GM23248 (cell line): ENCODE measurements around the gene RORB. TPM values are rescaled to one million over a fixed set of nuclear protein-coding genes. Genes with fewer than 3 reads are reported as not detected.

ENCODE experiments used
- DNase-seq: peaks from one replicate; pipeline ENCODE4 v3.0.0-alpha.2; 2015
- H2AFZ ChIP-seq: fragments of 200-600 bp; sonication (generic); 2 replicates; pipeline ENCODE4 v1.6.1; 2016; ENCODE audit warnings: antibody characterized with exemption
- H3F3A ChIP-seq: fragments of 200-600 bp; sonication (generic); 2 replicates; pipeline ENCODE4 v1.6.1; 2016; ENCODE audit warnings: mild to moderate bottlenecking, antibody characterized with exemption, mixed run types; ENCODE audit not compliant: insufficient read depth
- H3K27ac ChIP-seq: fragments of 200-600 bp; sonication (generic); 2 replicates; pipeline ENCODE4 v1.5.1; 2016; ENCODE audit warnings: mild to moderate bottlenecking
- H3K27me3 ChIP-seq: fragments of 200-600 bp; sonication (generic); replicated peaks from 2 replicates; pipeline ENCODE4 v1.6.1; 2016; ENCODE audit warnings: mild to moderate bottlenecking; ENCODE audit not compliant: insufficient read depth
- H3K36me3 ChIP-seq: fragments of 200-600 bp; sonication (generic); 2 replicates; pipeline ENCODE4 v1.6.1; 2016; ENCODE audit warnings: low read depth, mild to moderate bottlenecking
- H3K4me1 ChIP-seq: fragments of 200-600 bp; sonication (generic); 2 replicates; pipeline ENCODE4 v1.6.1; 2016; ENCODE audit warnings: mild to moderate bottlenecking; ENCODE audit not compliant: insufficient read depth
- H3K4me2 ChIP-seq: fragments of 200-600 bp; sonication (generic); one replicate; pipeline ENCODE4 v1.6.1; 2016; ENCODE audit warnings: mild to moderate bottlenecking; ENCODE audit not compliant: unreplicated experiment
- H3K4me3 ChIP-seq: fragments of 200-600 bp; sonication (generic); 2 replicates; pipeline ENCODE4 v1.5.1; 2016; ENCODE audit warnings: mild to moderate bottlenecking
- H3K79me2 ChIP-seq: fragments of 200-600 bp; sonication (generic); 2 replicates; pipeline ENCODE4 v1.6.1; 2016; ENCODE audit warnings: mild to moderate bottlenecking; ENCODE audit not compliant: insufficient read depth
- H3K9ac ChIP-seq: fragments of 200-600 bp; sonication (generic); 2 replicates; pipeline ENCODE4 v1.6.1; 2016; ENCODE audit warnings: mild to moderate bottlenecking
- H3K9me2 ChIP-seq: fragments of 200-600 bp; sonication (generic); 2 replicates; pipeline ENCODE4 v1.6.1; 2016; ENCODE audit warnings: mixed run types, mild to moderate bottlenecking, moderate library complexity; ENCODE audit not compliant: insufficient read depth
- H3K9me3 ChIP-seq: fragments of 200-600 bp; sonication (generic); one replicate; pipeline ENCODE4 v1.6.1; 2017; ENCODE audit warnings: low read depth
- H4K20me1 ChIP-seq: fragments of 200-600 bp; sonication (generic); 2 replicates; pipeline ENCODE4 v1.6.0; 2016; ENCODE audit not compliant: insufficient read depth
- EZH2 ChIP-seq: fragments of 200-600 bp; sonication (generic); IDR thresholded peaks from 2 replicates; pipeline ENCODE4 v1.6.1; 2018; ENCODE audit warnings: antibody characterized with exemption, mild to moderate bottlenecking; ENCODE audit not compliant: insufficient read depth, poor library complexity, severe bottlenecking
- EZH2phosphoT487 ChIP-seq: fragments of 200-600 bp; sonication (generic); IDR thresholded peaks from 2 replicates; pipeline ENCODE4 v1.6.1; 2018; ENCODE audit warnings: antibody characterized with exemption, moderate library complexity, mild to moderate bottlenecking, low read depth; ENCODE audit not compliant: insufficient read depth
- WGBS, 2 experiments: methylation state at CpG; one replicate each; pipeline ENCODE4 v1.1.6; 2015 to 2017; ENCODE audit warnings: low lambda C conversion rate in 2 of 2, low coverage in 1 of 2; ENCODE audit errors: missing lambda C conversion rate in 2 of 2; 5-methylcytosine and 5-hydroxymethylcytosine counted together
- in situ Hi-C: fragments of 300-500 bp; cut with MboI; formaldehyde crosslinking; loops from 2 replicates; pipeline ENCODE4 v1.15.0; 2020
- polyA plus RNA-seq: library from polyadenylated mRNA; unstranded; fragments of >200 nt; fragmentation: Nextera tagmentation; extraction: Ambion mirVana; gene quantifications from 2 replicates; pipeline ENCODE4 v1.2.1, GENCODE V29; 2016
- total RNA-seq: library from RNA; depleted of rRNA; stranded (reverse); fragments of >200 nt; shearing (Covaris generic); gene quantifications from 2 replicates; pipeline ENCODE4 v1.2.3, GENCODE V29; 2014

The RORB gene
- total and polyA plus RNA-seq, 2 experiments from 2014 or later, result not detected

DNA sequence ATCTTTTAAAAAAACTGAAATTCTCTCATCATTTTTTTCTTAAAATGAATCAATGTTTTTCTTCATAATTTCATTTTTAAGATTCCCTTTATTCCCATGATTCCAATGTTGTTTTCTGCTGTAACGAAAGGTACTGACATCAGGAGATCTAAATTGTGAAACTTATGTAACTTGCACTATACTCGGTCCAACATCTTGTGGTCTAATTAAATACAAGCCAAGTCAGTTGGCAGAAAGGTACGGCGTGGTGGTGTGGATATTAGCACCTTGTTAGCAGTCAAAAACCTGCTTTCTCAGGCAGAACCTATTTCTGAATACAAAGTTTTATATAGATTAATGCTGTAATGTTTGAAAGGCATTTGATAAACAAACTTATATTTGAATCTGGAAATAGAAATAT lies 20.1 kb downstream of the RORB start:
- no peaks in the 10 kb centered on the region for H3K9me2 ChIP-seq
- no peaks in the 10 kb centered on the region for H3K79me2 ChIP-seq
- no peaks in the 10 kb centered on the region for H4K20me1 ChIP-seq
- no peak for DNase-seq
- no peak overlapping the region for H3K27ac ChIP-seq
- H3K9ac ChIP-seq, result no peak overlapping the region
- H3F3A ChIP-seq, result no peaks in the 10 kb centered on the region
- 0 out of 2 replicates have a peak, but pooled peaks cover 7% of the 10 kb centered on the region for H3K27me3 ChIP-seq
- in situ Hi-C loops, result no loop called here
- TF ChIP-seq EZH2 (no peak), EZH2phosphoT487 (no peak)
- no peaks in the 10 kb centered on the region for H3K4me1 ChIP-seq
- no peak overlapping the region for H3K4me2 ChIP-seq
- no peak overlapping the region for H2AFZ ChIP-seq
- WGBS, 2 experiments, result 51 to 60% methylated on average over 4 of the region's 4 CpGs
- no peak overlapping the region for H3K4me3 ChIP-seq
- H3K36me3 ChIP-seq, result no peaks in the 10 kb centered on the region
- H3K9me3 ChIP-seq, result no peaks in the 10 kb centered on the region

GRCh38 chr9:74519419-74519818 lies 22.3 kb downstream of the RORB start:
- Histone ChIP-seq H3K9me2 (no peaks in the 10 kb centered on the region), H3K9me3 (no peaks in the 10 kb centered on the region), H4K20me1 (no peaks in the 10 kb centered on the region), H3K79me2 (no peaks in the 10 kb centered on the region), H3K4me3 (no peak overlapping the region), H3F3A (no peaks in the 10 kb centered on the region), H2AFZ (no peak overlapping the region), H3K4me2 (no peak overlapping the region), H3K9ac (no peak overlapping the region), H3K27me3 (0 out of 2 replicates have a peak, but pooled peaks cover 7% of the 10 kb centered on the region), H3K4me1 (no peaks in the 10 kb centered on the region), H3K27ac (no peak overlapping the region), H3K36me3 (no peaks in the 10 kb centered on the region)
- in situ Hi-C loops, result no loop called here
- DNase-seq, result no peak
- TF ChIP-seq EZH2phosphoT487 (no peak), EZH2 (no peak)
- WGBS, 2 experiments, result 7 to 8% methylated on average over 9 of the region's 9 CpGs

GRCh38 chr9:74521009-74521408 lies 23.9 kb downstream of the RORB start:
- Histone ChIP-seq H3K9me2 (no peaks in the 10 kb centered on the region), H4K20me1 (no peaks in the 10 kb centered on the region), H3K9me3 (no peaks in the 10 kb centered on the region), H3K27ac (no peak overlapping the region), H3K4me3 (no peak overlapping the region), H3K79me2 (no peaks in the 10 kb centered on the region), H3K4me2 (no peak overlapping the region), H3F3A (no peaks in the 10 kb centered on the region), H3K4me1 (no peaks in the 10 kb centered on the region), H3K27me3 (0 out of 2 replicates have a peak, but pooled peaks cover 7% of the 10 kb centered on the region), H3K36me3 (no peaks in the 10 kb centered on the region), H2AFZ (no peak overlapping the region), H3K9ac (no peak overlapping the region)
- in situ Hi-C loops, result no loop called here
- no peak for DNase-seq
- no peak for TF ChIP-seq EZH2phosphoT487
- TF ChIP-seq EZH2, result no peak
- WGBS, 2 experiments, result 4 to 14% methylated on average over 1 of the region's 1 CpG

- DNase-seq, result no peak
- Histone ChIP-seq H3K36me3 (no peaks in the 10 kb centered on the region), H3K27me3 (0 out of 2 replicates have a peak, but pooled peaks cover 2% of the 10 kb centered on the region), H3K27ac (no peak overlapping the region), H3K4me2 (no peak overlapping the region), H4K20me1 (no peaks in the 10 kb centered on the region), H3F3A (no peaks in the 10 kb centered on the region), H3K9ac (no peak overlapping the region), H3K9me2 (no peaks in the 10 kb centered on the region), H3K79me2 (no peaks in the 10 kb centered on the region), H2AFZ (no peak overlapping the region), H3K4me3 (no peak overlapping the region), H3K4me1 (no peaks in the 10 kb centered on the region), H3K9me3 (no peaks in the 10 kb centered on the region)
- TF ChIP-seq EZH2phosphoT487 (no peak), EZH2 (no peak)
- in situ Hi-C loops, result no loop called here
- 58 to 64% methylated on average over 1 of the region's 1 CpG for WGBS, 2 experiments
Observed at GRCh38 chr9:74524289-74524688, 27.2 kb downstream of the RORB start.

DNA sequence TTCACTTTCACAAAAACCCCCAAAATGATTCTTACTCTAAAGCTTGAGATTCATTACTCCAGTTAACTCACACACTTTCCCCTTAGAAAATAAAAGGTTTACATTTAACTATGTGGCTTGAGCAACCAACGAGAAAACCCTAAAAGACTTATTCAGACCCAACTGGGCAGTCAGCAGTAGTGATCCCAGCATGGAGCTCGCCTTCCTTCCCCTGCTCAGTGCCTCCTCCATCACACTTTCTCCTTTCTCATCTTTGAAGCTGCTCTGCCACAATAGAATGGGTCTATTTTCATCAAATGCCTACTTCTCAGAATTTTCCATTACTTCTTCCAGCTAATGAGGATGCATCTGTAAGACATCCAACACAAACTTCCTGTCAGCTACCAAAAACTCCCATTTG lies 29.1 kb downstream of the RORB start:
- H2AFZ ChIP-seq, result no peak overlapping the region
- H3K4me1 ChIP-seq, result no peaks in the 10 kb centered on the region
- no peak overlapping the region for H3K4me3 ChIP-seq
- no peaks in the 10 kb centered on the region for H3K79me2 ChIP-seq
- TF ChIP-seq EZH2phosphoT487 (no peak), EZH2 (no peak)
- H3K9ac ChIP-seq, result no peak overlapping the region
- H3K27me3 ChIP-seq, result no peaks in the 10 kb centered on the region
- in situ Hi-C loops, result loop anchor here (25.0 kb wide), 1 partner anchor 111 kb away; no protein-coding TSS in a partner anchor
- H3F3A ChIP-seq, result no peaks in the 10 kb centered on the region
- 32% methylated on average over 2 of the region's 2 CpGs for WGBS, 2 experiments
- no peak for DNase-seq
- H3K27ac ChIP-seq, result no peak overlapping the region
- no peaks in the 10 kb centered on the region for H3K9me2 ChIP-seq
- no peaks in the 10 kb centered on the region for H4K20me1 ChIP-seq
- no peaks in the 10 kb centered on the region for H3K9me3 ChIP-seq
- H3K4me2 ChIP-seq, result no peak overlapping the region
- H3K36me3 ChIP-seq, result no peaks in the 10 kb centered on the region
